ENCODE data around the gene FAM163B.
A peak's percentile ranks its signal among the peaks of the same experiment; 100 is the strongest.

FAM163B gene

DNA sequence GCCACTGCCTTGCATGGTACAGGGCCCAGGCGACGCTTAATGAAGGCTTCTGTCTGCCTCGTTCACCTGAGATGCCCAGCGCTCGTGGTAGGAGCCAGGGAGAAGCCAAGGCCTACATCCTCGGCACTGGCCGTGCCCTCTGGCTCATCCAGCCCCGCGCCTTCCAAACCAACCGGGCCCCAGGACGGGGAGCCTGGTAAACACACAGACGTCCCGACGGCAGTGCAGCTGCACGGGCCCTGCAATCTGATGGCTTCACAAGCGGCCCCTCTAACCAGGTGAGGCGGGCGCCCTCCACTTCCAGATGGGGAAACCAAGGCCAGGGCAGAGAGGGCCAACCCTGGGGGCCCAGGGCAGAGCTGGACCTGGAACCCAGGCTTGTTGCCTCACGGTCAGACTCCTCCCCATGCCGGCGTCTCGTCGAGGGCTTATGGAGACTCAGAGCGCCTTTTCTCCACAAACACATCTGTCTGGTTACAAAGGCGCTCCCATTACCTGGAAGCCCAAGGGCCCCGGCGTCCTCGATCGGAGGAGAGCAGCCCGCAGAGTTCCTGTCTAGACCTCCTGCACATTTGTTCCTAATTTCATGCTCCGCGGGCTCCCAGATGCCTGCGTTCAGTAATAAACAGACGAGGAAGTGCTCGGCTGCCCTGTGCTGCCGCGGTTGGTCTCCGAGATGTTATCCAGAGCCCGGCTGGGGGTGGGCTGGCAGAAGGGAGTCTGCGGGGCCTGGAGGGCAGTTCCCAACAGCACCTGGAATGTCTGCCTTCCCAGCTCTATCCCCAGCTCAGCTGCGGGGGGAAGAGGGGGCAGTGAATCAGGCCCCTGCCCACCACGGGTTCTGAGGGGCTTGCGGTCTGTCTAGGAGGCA lies 23.5 kb downstream of the FAM163B start:
- H3K36me3 ChIP-seq (ENCODE audit: control insufficient read depth in 1 of 2, insufficient read depth in 2 of 2, low read length in 2 of 2): no peaks in the 10 kb centered on the region
- peak overlapping the region; percentile 31 for H3K18ac ChIP-seq (ENCODE audit: low read length)
- H3K27me3 ChIP-seq (ENCODE audit: insufficient read depth, low read length): no peaks in the 10 kb centered on the region
- H2BK5ac ChIP-seq (ENCODE audit: low read depth, low read length, poor library complexity): peak overlapping the region; percentile 71
- peak overlapping the region; percentile 72 for H4K12ac ChIP-seq (ENCODE audit: low read depth, low read length)
- H3K4me2 ChIP-seq (ENCODE audit: low read length): peak overlapping the region; percentile 38
- peak overlapping the region; percentile 94 for H2BK12ac ChIP-seq (ENCODE audit: low read length)
- peak overlapping the region; percentile 4 for H2AFZ ChIP-seq (ENCODE audit: insufficient read depth, low read length, poor library complexity)
- peak overlapping the region; percentile 97 for H4K91ac ChIP-seq (ENCODE audit: low read depth, low read length)
- peak overlapping the region; percentile 54 for H4K8ac ChIP-seq (ENCODE audit: low read depth, low read length)
- peak overlapping the region; percentile 94 for H2AK5ac ChIP-seq (ENCODE audit: low read length)
- DNase-seq: no peak
- H3K4me3 ChIP-seq (ENCODE audit: low read depth, low read length): no peak overlapping the region
- H3K9me3 ChIP-seq (ENCODE audit: insufficient read depth, low read depth, low read length): peaks cover 5% of the 10 kb centered on the region
- peak overlapping the region; percentile 64 for H3K4ac ChIP-seq (ENCODE audit: low read depth, low read length)
- H3K79me2 ChIP-seq (ENCODE audit: control insufficient read depth, insufficient read depth, low read length, poor library complexity): peaks cover 3% of the 10 kb centered on the region
- no peak overlapping the region for H3K23ac ChIP-seq (ENCODE audit: low read length)
- H2BK120ac ChIP-seq (ENCODE audit: insufficient read depth, low read length, poor library complexity): peak overlapping the region; percentile 86
- peak overlapping the region; percentile 92 for H3K14ac ChIP-seq (ENCODE audit: low read length)
- no peak overlapping the region for H3K9ac ChIP-seq (ENCODE audit: low read length)
- H3K4me1 ChIP-seq (ENCODE audit: control insufficient read depth in 1 of 2, insufficient read depth in 2 of 2, low read length in 2 of 2): peaks cover 31 to 35% of the 10 kb centered on the region in 2 experiments
- no CpG with 5 or more reads among the region's 43 CpGs for WGBS (ENCODE audit: extremely low coverage, insufficient coverage, insufficient read length)
- H3K27ac ChIP-seq (ENCODE audit: low read depth, low read length): peak overlapping the region; percentile 90
- peaks cover 27% of the 10 kb centered on the region for H3K79me1 ChIP-seq (ENCODE audit: low read length)

DNA sequence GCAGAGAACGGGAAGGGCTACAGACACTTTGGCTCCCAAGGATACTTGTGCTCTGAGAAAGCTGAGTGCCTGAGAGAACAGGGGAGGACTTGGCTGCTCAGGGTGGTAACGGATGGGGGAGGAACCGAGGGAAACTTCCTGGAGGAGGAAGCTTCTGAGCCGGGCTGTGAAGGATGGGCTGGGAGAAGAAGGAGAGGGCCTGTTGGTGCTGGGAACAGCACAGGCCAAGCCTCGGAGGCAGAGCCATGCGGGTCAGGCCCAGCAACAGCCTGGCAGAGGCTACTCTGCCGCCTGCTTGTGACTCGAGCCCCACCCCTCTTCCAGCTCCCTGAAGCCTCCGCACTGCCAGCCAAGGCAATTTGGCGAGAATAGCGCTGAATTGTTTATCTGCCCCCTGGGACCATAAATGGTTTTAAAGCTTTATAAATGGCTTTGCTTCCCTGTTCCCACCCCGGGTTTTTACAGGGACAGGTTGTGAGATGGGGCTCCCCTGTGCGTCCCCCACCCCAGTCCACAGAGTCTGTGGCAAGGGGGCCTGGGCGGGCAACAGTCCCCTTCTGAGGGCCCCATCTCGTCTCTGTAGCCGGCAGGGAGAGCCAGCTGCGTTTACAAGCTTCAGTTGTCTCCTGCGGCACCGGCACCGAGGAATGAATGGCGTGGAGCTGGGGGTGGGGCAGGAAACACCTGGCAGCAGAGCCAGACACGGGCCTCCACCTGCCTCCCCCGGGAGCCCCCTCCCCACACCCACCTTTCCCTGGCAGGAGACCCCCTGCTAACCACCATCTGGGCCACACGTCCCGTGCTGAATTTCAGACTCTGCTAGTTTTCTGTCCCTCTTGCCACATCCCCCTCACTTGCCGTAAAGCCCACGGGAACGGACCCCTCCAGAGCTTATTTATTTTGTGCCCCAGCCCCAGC lies 24.4 kb downstream of the FAM163B start:
- peak overlapping the region; percentile 94 for H2BK12ac ChIP-seq (ENCODE audit: low read length)
- peaks cover 3% of the 10 kb centered on the region for H3K79me2 ChIP-seq (ENCODE audit: control insufficient read depth, insufficient read depth, low read length, poor library complexity)
- H3K4me3 ChIP-seq (ENCODE audit: low read depth, low read length): no peak overlapping the region
- peaks cover 5% of the 10 kb centered on the region for H3K9me3 ChIP-seq (ENCODE audit: insufficient read depth, low read depth, low read length)
- no peak overlapping the region for H3K9ac ChIP-seq (ENCODE audit: low read length)
- peak overlapping the region; percentile 90 for H3K27ac ChIP-seq (ENCODE audit: low read depth, low read length)
- peak overlapping the region; percentile 94 for H2AK5ac ChIP-seq (ENCODE audit: low read length)
- H4K8ac ChIP-seq (ENCODE audit: low read depth, low read length): no peak overlapping the region
- peak overlapping the region; percentile 83 for H2BK120ac ChIP-seq (ENCODE audit: insufficient read depth, low read length, poor library complexity)
- no peaks in the 10 kb centered on the region for H3K36me3 ChIP-seq (ENCODE audit: control insufficient read depth in 1 of 2, insufficient read depth in 2 of 2, low read length in 2 of 2)
- no peak for DNase-seq
- peak overlapping the region; percentile 97 for H4K91ac ChIP-seq (ENCODE audit: low read depth, low read length)
- H2BK5ac ChIP-seq (ENCODE audit: low read depth, low read length, poor library complexity): peak overlapping the region; percentile 58
- peak overlapping the region; percentile 4 for H2AFZ ChIP-seq (ENCODE audit: insufficient read depth, low read length, poor library complexity)
- peaks cover 27% of the 10 kb centered on the region for H3K79me1 ChIP-seq (ENCODE audit: low read length)
- no CpG with 5 or more reads among the region's 28 CpGs for WGBS (ENCODE audit: extremely low coverage, insufficient coverage, insufficient read length)
- H3K27me3 ChIP-seq (ENCODE audit: insufficient read depth, low read length): no peaks in the 10 kb centered on the region
- H3K23ac ChIP-seq (ENCODE audit: low read length): no peak overlapping the region
- H3K14ac ChIP-seq (ENCODE audit: low read length): peak overlapping the region; percentile 92
- peaks cover 31 to 35% of the 10 kb centered on the region in 2 experiments for H3K4me1 ChIP-seq (ENCODE audit: control insufficient read depth in 1 of 2, insufficient read depth in 2 of 2, low read length in 2 of 2)
- peak overlapping the region; percentile 56 for H3K18ac ChIP-seq (ENCODE audit: low read length)
- H3K4me2 ChIP-seq (ENCODE audit: low read length): no peak overlapping the region
- H3K4ac ChIP-seq (ENCODE audit: low read depth, low read length): peak overlapping the region; percentile 43
- H4K12ac ChIP-seq (ENCODE audit: low read depth, low read length): no peak overlapping the region

DNA sequence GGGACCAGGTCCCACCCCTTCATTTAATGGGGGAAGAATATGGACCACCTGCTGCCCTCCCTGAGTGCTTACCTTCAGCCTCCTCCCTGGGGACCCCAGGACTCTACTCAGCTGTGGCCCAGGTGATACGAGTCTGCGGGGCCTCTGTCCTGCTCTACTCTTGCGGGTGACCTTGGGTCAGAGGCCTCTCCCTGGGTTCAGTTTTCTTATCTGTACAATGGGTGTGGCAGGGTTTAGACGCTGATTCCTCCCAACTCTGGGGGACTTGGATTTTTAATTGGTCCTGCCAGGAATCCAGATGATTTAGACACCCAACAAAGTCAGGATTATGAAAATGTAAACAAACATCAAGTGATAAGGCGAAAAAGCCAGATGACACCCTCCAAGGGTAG lies 25.0 kb downstream of the FAM163B start:
- Histone ChIP-seq H2BK12ac (ENCODE audit: low read length) (peak overlapping the region; percentile 91), H3K4ac (ENCODE audit: low read depth, low read length) (no peak overlapping the region), H3K4me1 (ENCODE audit: control insufficient read depth in 1 of 2, insufficient read depth in 2 of 2, low read length in 2 of 2) (peaks cover 31 to 35% of the 10 kb centered on the region in 2 experiments), H3K4me2 (ENCODE audit: low read length) (no peak overlapping the region), H3K79me2 (ENCODE audit: control insufficient read depth, insufficient read depth, low read length, poor library complexity) (peaks cover 3% of the 10 kb centered on the region), H3K18ac (ENCODE audit: low read length) (no peak overlapping the region), H2BK5ac (ENCODE audit: low read depth, low read length, poor library complexity) (peak overlapping the region; percentile 58), H3K14ac (ENCODE audit: low read length) (no peak overlapping the region), H3K27ac (ENCODE audit: low read depth, low read length) (no peak overlapping the region), H4K8ac (ENCODE audit: low read depth, low read length) (no peak overlapping the region), H4K12ac (ENCODE audit: low read depth, low read length) (no peak overlapping the region), H2AK5ac (ENCODE audit: low read length) (peak overlapping the region; percentile 13), H3K9ac (ENCODE audit: low read length) (no peak overlapping the region), H2BK120ac (ENCODE audit: insufficient read depth, low read length, poor library complexity) (peak overlapping the region; percentile 66), H3K4me3 (ENCODE audit: low read depth, low read length) (no peak overlapping the region), H4K91ac (ENCODE audit: low read depth, low read length) (peak overlapping the region; percentile 97), H3K23ac (ENCODE audit: low read length) (no peak overlapping the region), H3K79me1 (ENCODE audit: low read length) (peaks cover 27% of the 10 kb centered on the region), H3K36me3 (ENCODE audit: control insufficient read depth in 1 of 2, insufficient read depth in 2 of 2, low read length in 2 of 2) (no peaks in the 10 kb centered on the region), H2AFZ (ENCODE audit: insufficient read depth, low read length, poor library complexity) (no peak overlapping the region), H3K9me3 (ENCODE audit: insufficient read depth, low read depth, low read length) (peaks cover 5% of the 10 kb centered on the region), H3K27me3 (ENCODE audit: insufficient read depth, low read length) (no peaks in the 10 kb centered on the region)
- no CpG with 5 or more reads among the region's 5 CpGs for whole genome bisulfite sequencing (ENCODE audit: extremely low coverage, insufficient coverage, insufficient read length)
- no peak for DNase-seq

DNA sequence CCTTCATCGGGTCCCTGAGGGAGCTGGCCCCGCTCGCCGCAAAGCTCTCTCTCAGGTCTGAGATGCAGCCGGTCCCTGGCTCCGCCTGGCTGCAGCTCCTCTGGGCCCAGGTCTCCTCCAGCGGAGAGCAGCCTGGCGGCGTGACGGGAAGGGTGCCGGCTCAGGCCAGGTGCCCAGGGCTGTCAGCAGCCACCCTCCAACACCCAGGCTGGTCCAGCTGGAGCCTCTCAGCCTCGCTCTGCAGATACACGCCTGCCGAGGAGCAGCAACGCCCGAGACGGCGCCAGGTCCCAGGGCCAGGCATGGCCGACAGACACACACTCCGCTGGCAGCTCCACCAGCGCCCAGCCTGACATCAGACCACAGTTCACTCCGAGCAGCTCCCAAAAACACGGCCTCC lies 25.6 kb downstream of the FAM163B start:
- H2BK5ac ChIP-seq (ENCODE audit: low read depth, low read length, poor library complexity): no peak overlapping the region
- H3K79me2 ChIP-seq (ENCODE audit: control insufficient read depth, insufficient read depth, low read length, poor library complexity): peaks cover 3% of the 10 kb centered on the region
- no peak overlapping the region for H3K27ac ChIP-seq (ENCODE audit: low read depth, low read length)
- no peak overlapping the region for H3K4ac ChIP-seq (ENCODE audit: low read depth, low read length)
- no peak overlapping the region for H3K4me3 ChIP-seq (ENCODE audit: low read depth, low read length)
- H3K79me1 ChIP-seq (ENCODE audit: low read length): peaks cover 27% of the 10 kb centered on the region
- H4K8ac ChIP-seq (ENCODE audit: low read depth, low read length): no peak overlapping the region
- H3K9ac ChIP-seq (ENCODE audit: low read length): no peak overlapping the region
- H2BK12ac ChIP-seq (ENCODE audit: low read length): peak overlapping the region; percentile 2
- H3K4me1 ChIP-seq (ENCODE audit: control insufficient read depth in 1 of 2, insufficient read depth in 2 of 2, low read length in 2 of 2): peaks cover 31 to 35% of the 10 kb centered on the region in 2 experiments
- no CpG with 5 or more reads among the region's 23 CpGs for WGBS (ENCODE audit: extremely low coverage, insufficient coverage, insufficient read length)
- H3K27me3 ChIP-seq (ENCODE audit: insufficient read depth, low read length): no peaks in the 10 kb centered on the region
- peak overlapping the region; percentile 25 for H2AK5ac ChIP-seq (ENCODE audit: low read length)
- H3K9me3 ChIP-seq (ENCODE audit: insufficient read depth, low read depth, low read length): peaks cover 4% of the 10 kb centered on the region
- H2BK120ac ChIP-seq (ENCODE audit: insufficient read depth, low read length, poor library complexity): no peak overlapping the region
- no peak overlapping the region for H4K12ac ChIP-seq (ENCODE audit: low read depth, low read length)
- no peaks in the 10 kb centered on the region for H3K36me3 ChIP-seq (ENCODE audit: control insufficient read depth in 1 of 2, insufficient read depth in 2 of 2, low read length in 2 of 2)
- H4K91ac ChIP-seq (ENCODE audit: low read depth, low read length): peak overlapping the region; percentile 29
- no peak overlapping the region for H2AFZ ChIP-seq (ENCODE audit: insufficient read depth, low read length, poor library complexity)
- H3K23ac ChIP-seq (ENCODE audit: low read length): no peak overlapping the region
- no peak for DNase-seq
- no peak overlapping the region for H3K18ac ChIP-seq (ENCODE audit: low read length)
- H3K4me2 ChIP-seq (ENCODE audit: low read length): no peak overlapping the region
- no peak overlapping the region for H3K14ac ChIP-seq (ENCODE audit: low read length)

All from trophoblast cell (in vitro differentiated cells and primary cell).